K562 (cell line): ENCODE measurements around the gene PI16. TPM values are rescaled to one million over a fixed set of nuclear protein-coding genes. Genes with fewer than 3 reads are reported as not detected.
A peak's percentile ranks its signal among the peaks of the same experiment; 100 is the strongest.

Experiments
- ARID1B ChIP-seq: fragments of 450-650 bp; IDR thresholded peaks from 2 replicates; pipeline ENCODE4 v1.6.1; 2016; ENCODE audit warnings: antibody characterized with exemption, mild to moderate bottlenecking, inconsistent platforms
- DPF2 ChIP-seq: fragments of 450-650 bp; IDR thresholded peaks from 2 replicates; pipeline ENCODE4 v1.6.1; 2016
- HDAC1 ChIP-seq, 2 experiments: fragments of 450-650 bp; IDR thresholded peaks; 2 replicates each; pipeline ENCODE4 v1.6.1; 2016 to 2017; ENCODE audit warnings: inconsistent platforms in 1 of 2, mild to moderate bottlenecking in 1 of 2, moderate library complexity in 1 of 2
- NCOA1 ChIP-seq: fragments of 450-650 bp; IDR thresholded peaks from 2 replicates; pipeline ENCODE4 v1.6.1; 2016; ENCODE audit warnings: low read depth
- NFXL1 ChIP-seq: fragments of 450-650 bp; formaldehyde crosslinking; IDR thresholded peaks from 2 replicates; pipeline ENCODE4 v1.4.0; 2021; ENCODE audit warnings: mild to moderate bottlenecking
- NONO ChIP-seq, 2 experiments: fragments of 200-400 bp in 1 of 2; fragments of 450-650 bp in 1 of 2; formaldehyde crosslinking in 1 of 2; IDR thresholded peaks; 2 replicates each; pipeline ENCODE4 v1.6.1; 2017; ENCODE audit warnings: low read depth in 2 of 2, mild to moderate bottlenecking in 2 of 2, moderate library complexity in 2 of 2, low read length in 1 of 2
- PHB2 ChIP-seq: fragments of 450-650 bp; IDR thresholded peaks from 2 replicates; pipeline ENCODE4 v1.6.1; 2017; ENCODE audit warnings: low read depth
- SAP30 ChIP-seq: fragments of 200-600 bp; sonication (generic); IDR thresholded peaks from 2 replicates; pipeline ENCODE4 v1.6.1; 2012; ENCODE audit warnings: borderline replicate concordance, low read depth, mild to moderate bottlenecking, moderate library complexity, low read length, control low read depth, inconsistent platforms; ENCODE audit not compliant: insufficient read depth, poor library complexity, severe bottlenecking
- SMAD3 ChIP-seq: fragments of 450-650 bp; formaldehyde crosslinking; conservative IDR thresholded peaks from 2 replicates; pipeline ENCODE4 v1.4.0; 2020; ENCODE audit warnings: mild to moderate bottlenecking
- SMARCA4 ChIP-seq: fragments of 450-650 bp; IDR thresholded peaks from 2 replicates; pipeline ENCODE4 v1.6.1; 2016
- SMARCA5 ChIP-seq: fragments of 450-650 bp; IDR thresholded peaks from 2 replicates; pipeline ENCODE4 v1.6.1; 2016
- TARDBP ChIP-seq: fragments of 450-650 bp; IDR thresholded peaks from 2 replicates; pipeline ENCODE4 v1.6.1; 2016
- YY1 ChIP-seq, 3 experiments: IDR thresholded peaks; 2 replicates each; pipeline ENCODE4 v1.6.1; 2011; ENCODE audit warnings: low read length in 2 of 3, mild to moderate bottlenecking in 2 of 3, moderate library complexity in 2 of 3, borderline replicate concordance in 1 of 3, control low read depth in 1 of 3, low read depth in 1 of 3; ENCODE audit not compliant: insufficient read depth in 3 of 3, insufficient replicate concordance in 2 of 3, control insufficient read depth in 1 of 3, insufficient read length in 1 of 3; ENCODE audit errors: extremely low read depth in 1 of 3
- ZBED1 ChIP-seq: IDR thresholded peaks from 2 replicates; pipeline ENCODE4 v1.6.1; 2014
- ZNF274 ChIP-seq: IDR thresholded peaks from 2 replicates; pipeline ENCODE4 v1.6.1; 2011; ENCODE audit warnings: low read depth, mild to moderate bottlenecking, low read length, moderate library complexity, borderline replicate concordance
- ZNF589 ChIP-seq: fragments of 200-800 bp; sonication (Bioruptor generic); IDR thresholded peaks from 2 replicates; pipeline ENCODE4 v1.6.1; 2016; ENCODE audit warnings: low read depth, missing genetic modification characterization, missing compliant biosample characterization
- ZNF696 ChIP-seq: fragments of 250-450 bp; sonication (Bioruptor Pico); conservative IDR thresholded peaks from 2 replicates; pipeline ENCODE4 v1.4.0; 2020; ENCODE audit warnings: mild to moderate bottlenecking, moderate library complexity
- polyA plus RNA-seq, 8 experiments: library from polyadenylated mRNA; depleted of rRNA in 4 of 8; stranded (reverse) in 5 of 8; unstranded in 3 of 8; fragments of >200 nt; fragmentation: Nextera tagmentation in 2 of 8; fragmentation: Illumina TruSeq in 1 of 8; extraction: Ambion mirVana in 2 of 8; extraction: Trizol in 1 of 8; gene quantifications; 2 replicates each; pipeline versions ENCODE4 v1.2.1 to v1.2.3, GENCODE V29; 2011 to 2014; ENCODE audit warnings: inconsistent platforms in 1 of 8, missing spikeins in 1 of 8
- total RNA-seq, 7 experiments: library from RNA; depleted of rRNA in 6 of 7; stranded (reverse); fragments of >200 nt in 6 of 7; fragmentation: Illumina TruSeq in 2 of 7; extraction: Trizol in 2 of 7; gene quantifications; 2 replicates each; pipeline versions ENCODE4 v1.2.1 to v1.2.3, GENCODE V29; 2011 to 2021; ENCODE audit warnings: low replicate concordance in 1 of 7
- TF ChIP-seq, protein P1 (sequence below): sonication (generic); formaldehyde crosslinking; IDR thresholded peaks from 2 replicates; pipeline ENCODE4 v1.8.1; 2022; ENCODE audit warnings: missing genetic modification reagents
- TF ChIP-seq, protein P2 (sequence below): sonication (generic); formaldehyde crosslinking; IDR thresholded peaks from 2 replicates; pipeline ENCODE4 v1.8.0; 2023; ENCODE audit warnings: mild to moderate bottlenecking, missing genetic modification reagents
- TF ChIP-seq, protein P3 (sequence below): sonication (generic); formaldehyde crosslinking; IDR thresholded peaks from 2 replicates; pipeline ENCODE4 v1.8.0; 2022; ENCODE audit warnings: mild to moderate bottlenecking, low read depth, missing genetic modification reagents
- TF ChIP-seq, protein P4 (sequence below): fragments of 450-650 bp; IDR thresholded peaks from 2 replicates; pipeline ENCODE4 v1.7.0; 2016; ENCODE audit warnings: borderline replicate concordance
- TF ChIP-seq, protein P5 (sequence below): fragments of 250-450 bp; sonication (Bioruptor Pico); IDR thresholded peaks from 2 replicates; pipeline ENCODE4 v1.6.1; 2021; ENCODE audit warnings: mild to moderate bottlenecking

The PI16 gene
- total and polyA plus RNA-seq, 9 of the 15 experiments (the other 6 are each of a cell fraction or from before 2014, with no cell fraction given), result 0.06 to 0.18 TPM; not detected in 7

DNA sequence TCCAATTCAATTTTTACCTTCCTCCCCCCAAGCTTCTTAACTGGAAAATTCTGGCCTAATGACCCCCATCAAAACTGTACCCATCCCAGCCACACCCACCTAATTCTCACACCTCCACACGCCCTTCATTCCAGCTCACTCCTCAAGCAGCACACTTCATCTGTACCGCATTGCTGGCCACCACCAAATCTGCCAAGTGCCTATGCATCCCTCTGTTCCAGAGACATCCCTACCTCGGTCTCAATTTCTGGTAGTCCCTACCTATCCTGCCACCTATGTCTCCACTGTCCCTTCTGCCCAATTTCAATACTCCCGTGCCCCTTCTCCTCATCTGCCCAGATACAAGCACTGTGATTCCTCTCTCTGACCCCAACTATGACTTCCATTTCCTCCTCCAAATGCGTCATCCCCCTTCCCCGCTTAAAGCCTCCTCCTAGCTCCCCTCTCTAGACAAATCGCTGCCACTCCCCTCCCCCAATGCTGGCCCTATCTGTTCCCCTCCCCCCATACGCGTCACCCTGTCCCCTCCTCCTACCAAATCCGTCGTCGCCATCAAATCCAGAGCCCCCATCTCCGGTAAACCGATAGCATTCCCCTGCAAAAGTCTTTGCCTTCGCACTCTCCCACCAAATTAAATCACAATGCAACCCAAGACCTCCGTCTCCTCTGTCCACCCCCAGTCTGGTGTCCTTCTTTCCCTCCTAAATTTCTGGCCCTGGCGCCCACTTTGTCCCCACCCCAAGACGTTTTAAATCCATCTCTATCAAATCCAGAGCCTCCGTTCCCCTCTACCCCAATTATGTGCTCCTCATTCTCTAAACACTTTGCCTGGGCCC lies 30.3 kb downstream of the PI16 start (continued):
- TF ChIP-seq, protein P1, sequence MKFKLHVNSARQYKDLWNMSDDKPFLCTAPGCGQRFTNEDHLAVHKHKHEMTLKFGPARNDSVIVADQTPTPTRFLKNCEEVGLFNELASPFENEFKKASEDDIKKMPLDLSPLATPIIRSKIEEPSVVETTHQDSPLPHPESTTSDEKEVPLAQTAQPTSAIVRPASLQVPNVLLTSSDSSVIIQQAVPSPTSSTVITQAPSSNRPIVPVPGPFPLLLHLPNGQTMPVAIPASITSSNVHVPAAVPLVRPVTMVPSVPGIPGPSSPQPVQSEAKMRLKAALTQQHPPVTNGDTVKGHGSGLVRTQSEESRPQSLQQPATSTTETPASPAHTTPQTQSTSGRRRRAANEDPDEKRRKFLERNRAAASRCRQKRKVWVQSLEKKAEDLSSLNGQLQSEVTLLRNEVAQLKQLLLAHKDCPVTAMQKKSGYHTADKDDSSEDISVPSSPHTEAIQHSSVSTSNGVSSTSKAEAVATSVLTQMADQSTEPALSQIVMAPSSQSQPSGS (CRISPR knock-in tag), result no peak
- TF ChIP-seq, protein P2, sequence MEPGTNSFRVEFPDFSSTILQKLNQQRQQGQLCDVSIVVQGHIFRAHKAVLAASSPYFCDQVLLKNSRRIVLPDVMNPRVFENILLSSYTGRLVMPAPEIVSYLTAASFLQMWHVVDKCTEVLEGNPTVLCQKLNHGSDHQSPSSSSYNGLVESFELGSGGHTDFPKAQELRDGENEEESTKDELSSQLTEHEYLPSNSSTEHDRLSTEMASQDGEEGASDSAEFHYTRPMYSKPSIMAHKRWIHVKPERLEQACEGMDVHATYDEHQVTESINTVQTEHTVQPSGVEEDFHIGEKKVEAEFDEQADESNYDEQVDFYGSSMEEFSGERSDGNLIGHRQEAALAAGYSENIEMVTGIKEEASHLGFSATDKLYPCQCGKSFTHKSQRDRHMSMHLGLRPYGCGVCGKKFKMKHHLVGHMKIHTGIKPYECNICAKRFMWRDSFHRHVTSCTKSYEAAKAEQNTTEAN (CRISPR knock-in tag), result no peak
- TF ChIP-seq SAP30 (peak; percentile 53), ARID1B (peak; percentile 41; the same call in 1 of the 2 replicates), NONO (IDR thresholded peaks at IDR 0.05; ENCODE audit: low read depth in 2 of 2, low read length in 1 of 2) (no peak), ZBED1 (0 out of 2 replicates have a peak, but pooled peaks have one; percentile 16), NFXL1 (CRISPR knock-in tag) (no peak), PHB2 (no peak), DPF2 (peak; percentile 66), SMAD3 (no peak), ZNF696 (CRISPR knock-in tag) (no peak), HDAC1 (IDR thresholded peaks at IDR 0.05) (peak in 1 of 2 experiments; percentile 23; a peak in 1 of 4 replicates), ZNF274 (no peak), YY1 (IDR thresholded peaks at IDR 0.05; ENCODE audit: borderline replicate concordance in 1 of 3, control insufficient read depth in 1 of 3, extremely low read depth in 1 of 3, insufficient read depth in 3 of 3, insufficient read length in 1 of 3, insufficient replicate concordance in 2 of 3, low read depth in 1 of 3, low read length in 2 of 3) (peak in 1 of 3 experiments; percentile 28), SMARCA4 (peak; percentile 58), NCOA1 (peak; percentile 19; the same call in 1 of the 2 replicates), TARDBP (no peak), SMARCA5 (no peak; the same call in 1 of the 2 replicates), ZNF589 (no peak)
- TF ChIP-seq, protein P3, sequence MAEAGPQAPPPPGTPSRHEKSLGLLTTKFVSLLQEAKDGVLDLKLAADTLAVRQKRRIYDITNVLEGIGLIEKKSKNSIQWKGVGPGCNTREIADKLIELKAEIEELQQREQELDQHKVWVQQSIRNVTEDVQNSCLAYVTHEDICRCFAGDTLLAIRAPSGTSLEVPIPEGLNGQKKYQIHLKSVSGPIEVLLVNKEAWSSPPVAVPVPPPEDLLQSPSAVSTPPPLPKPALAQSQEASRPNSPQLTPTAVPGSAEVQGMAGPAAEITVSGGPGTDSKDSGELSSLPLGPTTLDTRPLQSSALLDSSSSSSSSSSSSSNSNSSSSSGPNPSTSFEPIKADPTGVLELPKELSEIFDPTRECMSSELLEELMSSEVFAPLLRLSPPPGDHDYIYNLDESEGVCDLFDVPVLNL (CRISPR knock-in tag), result no peak
- TF ChIP-seq, protein P4, sequence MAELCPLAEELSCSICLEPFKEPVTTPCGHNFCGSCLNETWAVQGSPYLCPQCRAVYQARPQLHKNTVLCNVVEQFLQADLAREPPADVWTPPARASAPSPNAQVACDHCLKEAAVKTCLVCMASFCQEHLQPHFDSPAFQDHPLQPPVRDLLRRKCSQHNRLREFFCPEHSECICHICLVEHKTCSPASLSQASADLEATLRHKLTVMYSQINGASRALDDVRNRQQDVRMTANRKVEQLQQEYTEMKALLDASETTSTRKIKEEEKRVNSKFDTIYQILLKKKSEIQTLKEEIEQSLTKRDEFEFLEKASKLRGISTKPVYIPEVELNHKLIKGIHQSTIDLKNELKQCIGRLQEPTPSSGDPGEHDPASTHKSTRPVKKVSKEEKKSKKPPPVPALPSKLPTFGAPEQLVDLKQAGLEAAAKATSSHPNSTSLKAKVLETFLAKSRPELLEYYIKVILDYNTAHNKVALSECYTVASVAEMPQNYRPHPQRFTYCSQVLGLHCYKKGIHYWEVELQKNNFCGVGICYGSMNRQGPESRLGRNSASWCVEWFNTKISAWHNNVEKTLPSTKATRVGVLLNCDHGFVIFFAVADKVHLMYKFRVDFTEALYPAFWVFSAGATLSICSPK, result no peak
- TF ChIP-seq, protein P5, sequence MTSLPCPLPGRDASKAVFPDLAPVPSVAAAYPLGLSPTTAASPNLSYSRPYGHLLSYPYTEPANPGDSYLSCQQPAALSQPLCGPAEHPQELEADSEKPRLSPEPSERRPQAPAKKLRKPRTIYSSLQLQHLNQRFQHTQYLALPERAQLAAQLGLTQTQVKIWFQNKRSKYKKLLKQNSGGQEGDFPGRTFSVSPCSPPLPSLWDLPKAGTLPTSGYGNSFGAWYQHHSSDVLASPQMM (CRISPR knock-in tag), result no peak
